Measurements from ENCODE around the gene TRIM68.

TRIM68 gene

DNA sequence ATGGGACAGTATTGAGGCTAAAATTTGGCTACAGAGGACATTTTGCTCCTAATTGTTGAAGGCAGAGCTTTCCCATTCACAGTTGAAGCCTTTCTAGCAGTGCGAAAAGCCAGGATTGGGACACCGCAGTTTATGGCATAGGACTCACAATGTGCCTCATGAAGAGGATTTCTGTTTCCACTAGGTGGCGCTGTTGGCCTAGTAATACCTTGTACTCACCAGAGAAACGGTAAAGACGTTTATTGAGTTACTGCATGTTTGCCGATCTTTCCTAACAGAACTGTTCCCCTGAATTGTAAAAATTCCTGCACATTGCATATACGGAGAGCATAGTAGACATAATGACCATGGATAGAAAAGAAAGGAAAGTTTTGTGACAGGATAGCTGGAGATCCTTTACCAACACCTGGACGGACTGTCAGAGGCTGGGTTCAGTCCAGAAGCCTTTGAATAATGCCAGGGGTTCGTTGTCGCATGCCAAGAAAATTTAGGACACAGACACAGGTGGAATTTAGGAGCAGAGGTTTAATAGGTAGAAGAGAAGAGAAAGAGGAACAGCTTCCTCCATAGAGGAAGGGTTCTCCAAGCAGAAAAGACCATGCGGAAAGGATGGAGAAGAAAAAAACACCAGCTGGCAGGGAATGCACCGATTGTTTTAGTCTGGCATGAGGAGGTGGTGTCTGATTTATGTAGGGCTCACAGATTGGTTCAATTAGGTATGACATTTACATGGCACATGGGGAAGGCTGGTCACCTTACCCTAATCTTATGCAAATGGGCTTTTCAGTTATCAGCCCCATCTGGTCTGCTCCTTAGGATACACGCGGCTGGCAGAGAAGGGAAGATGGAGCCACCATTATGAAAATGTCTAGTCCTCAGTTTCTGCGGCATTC lies 18.4 kb upstream of the TRIM68 start:
- DNase-seq (ENCODE audit: insufficient read length, low spot score) (no peak), FAIRE-seq (peak; percentile 89)
- no peak for TF ChIP-seq POLR2A (IDR thresholded peaks at IDR 0.05; ENCODE audit: low read depth, low read length)

DNA sequence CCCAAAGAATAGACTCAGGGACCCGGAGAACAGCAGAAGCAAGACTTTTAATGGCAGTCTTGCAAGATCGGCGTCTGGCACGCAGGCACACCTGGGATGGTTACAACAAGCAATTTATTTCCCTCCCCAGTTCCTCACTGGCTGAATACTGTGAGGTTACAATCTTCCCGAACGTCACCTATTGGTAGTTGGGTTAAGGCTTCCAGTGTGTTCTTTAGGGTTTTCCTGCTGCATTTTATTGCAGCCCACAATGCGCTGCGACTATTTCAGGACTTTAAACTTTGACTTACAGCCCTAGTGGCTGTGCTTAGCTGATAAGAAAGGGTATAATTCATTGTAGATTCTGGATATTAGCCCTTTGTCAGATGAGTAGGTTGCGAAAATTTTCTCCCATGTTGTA lies 11.5 kb upstream of the TRIM68 start:
- no peak for TF ChIP-seq POLR2A (IDR thresholded peaks at IDR 0.05; ENCODE audit: low read depth, low read length)
- FAIRE-seq (no peak), DNase-seq (ENCODE audit: insufficient read length, low spot score) (no peak)

DNA sequence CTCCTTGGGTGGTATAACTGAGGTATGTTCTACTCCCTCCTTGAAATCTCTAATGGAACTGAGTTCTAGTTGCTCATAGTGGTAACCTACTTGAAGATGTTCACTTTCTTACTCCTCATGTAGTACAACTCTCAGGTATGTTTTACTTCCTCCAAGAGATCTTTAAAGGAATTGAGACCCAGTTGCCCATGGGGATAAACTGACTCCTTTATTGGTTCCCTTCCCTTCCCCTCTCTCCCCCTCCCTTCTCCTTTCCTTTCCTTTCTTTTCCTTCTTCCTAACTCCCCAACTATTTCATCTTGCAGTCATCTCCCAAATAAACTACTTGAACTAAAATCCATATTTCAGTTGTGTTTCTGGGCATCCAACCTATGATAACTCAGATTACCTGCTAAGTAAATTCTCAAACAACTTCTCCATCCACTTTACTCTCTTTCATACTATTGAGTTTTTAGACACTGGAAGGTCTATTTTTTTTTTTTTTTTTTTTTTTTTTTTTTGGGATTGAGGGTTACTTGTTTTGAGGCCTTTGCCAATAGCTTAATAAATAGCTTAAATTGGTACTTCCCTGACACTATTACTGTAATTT lies 7.9 kb upstream of the TRIM68 start:
- FAIRE-seq (no peak), DNase-seq (ENCODE audit: insufficient read length, low spot score) (no peak)
- TF ChIP-seq POLR2A (IDR thresholded peaks at IDR 0.05; ENCODE audit: low read depth, low read length): no peak

DNA sequence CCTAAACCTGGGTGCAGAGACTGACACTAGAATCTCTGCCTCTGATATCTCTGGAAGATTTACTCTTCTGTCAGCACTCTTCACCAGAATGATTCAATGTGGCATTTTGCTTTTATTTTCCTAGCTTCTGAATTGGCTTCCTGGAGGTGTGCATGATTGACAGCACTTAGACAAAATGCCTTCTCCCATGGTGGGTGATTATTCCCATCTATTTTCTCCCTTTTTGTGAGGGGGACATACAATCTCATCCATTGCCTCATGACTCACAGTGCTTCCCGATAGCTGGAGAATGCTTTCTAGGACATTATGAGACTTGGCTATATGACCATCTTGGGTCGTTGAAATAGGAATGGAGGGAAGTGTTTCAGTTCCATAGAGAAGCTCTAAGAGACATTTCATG lies 4.0 kb upstream of the TRIM68 start:
- no peak for TF ChIP-seq POLR2A (IDR thresholded peaks at IDR 0.05; ENCODE audit: low read depth, low read length)
- no peak for DNase-seq (ENCODE audit: insufficient read length, low spot score)
- FAIRE-seq: no peak

DNA sequence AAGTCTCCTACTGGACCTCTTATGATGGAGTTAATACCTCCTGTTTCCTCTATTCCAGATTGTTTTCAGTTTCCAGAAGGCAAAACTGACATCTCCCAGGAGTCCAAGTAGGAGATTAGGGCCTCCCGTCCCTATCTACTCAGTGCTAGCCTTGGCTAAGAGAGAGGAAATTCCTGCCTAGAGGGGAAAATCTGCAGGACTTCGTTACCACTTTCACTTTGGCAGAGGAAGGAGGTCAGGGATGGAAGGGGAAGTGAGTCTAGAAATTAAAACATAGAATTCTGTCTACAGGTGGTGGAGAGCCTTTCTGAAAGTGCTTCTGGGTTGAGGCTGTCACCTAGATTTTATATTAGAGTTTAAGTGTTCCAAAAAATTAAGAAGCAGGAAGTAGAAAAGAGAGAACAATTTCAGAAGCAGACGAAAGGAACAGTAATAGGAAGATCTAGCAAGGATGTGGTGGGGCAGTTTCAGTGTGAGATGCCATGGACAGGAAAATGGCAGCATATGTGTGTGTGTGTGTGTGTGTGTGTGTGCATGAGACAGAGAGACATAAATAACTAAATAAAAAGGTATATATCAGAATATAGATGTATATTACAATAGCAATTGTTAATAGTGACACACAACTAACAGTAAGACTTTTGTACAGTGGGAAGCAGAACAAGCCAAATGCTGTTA lies 2.4 kb upstream of the TRIM68 start:
- FAIRE-seq (no peak), DNase-seq (ENCODE audit: insufficient read length, low spot score) (no peak)

DNA sequence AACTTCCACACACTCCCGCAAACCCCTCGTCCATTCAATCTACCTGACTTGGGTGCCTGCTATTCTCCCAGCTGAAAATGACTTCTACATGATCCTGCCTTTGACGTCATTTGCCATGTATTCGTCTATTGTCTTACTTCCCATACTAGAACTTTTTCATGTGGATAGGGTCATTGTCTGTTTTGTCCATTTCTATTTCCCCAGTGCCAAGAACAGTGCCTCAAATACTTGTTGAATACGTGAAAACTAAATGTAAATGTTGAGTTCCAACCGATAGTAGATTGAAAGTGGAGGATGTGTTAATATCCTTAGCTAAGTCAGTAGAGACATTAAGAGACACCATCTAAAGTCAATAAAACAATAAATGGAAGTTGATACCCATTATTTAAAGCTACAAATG lies 935 bp downstream of the TRIM68 start:
- no peak for TF ChIP-seq POLR2A (IDR thresholded peaks at IDR 0.05; ENCODE audit: low read depth, low read length)
- no peak for DNase-seq (ENCODE audit: insufficient read length, low spot score)
- FAIRE-seq: no peak

More for the DNA sequence above, 2.4 kb upstream of the TRIM68 start:
- no peak for TF ChIP-seq POLR2A (IDR thresholded peaks at IDR 0.05; ENCODE audit: low read depth, low read length)

DNA sequence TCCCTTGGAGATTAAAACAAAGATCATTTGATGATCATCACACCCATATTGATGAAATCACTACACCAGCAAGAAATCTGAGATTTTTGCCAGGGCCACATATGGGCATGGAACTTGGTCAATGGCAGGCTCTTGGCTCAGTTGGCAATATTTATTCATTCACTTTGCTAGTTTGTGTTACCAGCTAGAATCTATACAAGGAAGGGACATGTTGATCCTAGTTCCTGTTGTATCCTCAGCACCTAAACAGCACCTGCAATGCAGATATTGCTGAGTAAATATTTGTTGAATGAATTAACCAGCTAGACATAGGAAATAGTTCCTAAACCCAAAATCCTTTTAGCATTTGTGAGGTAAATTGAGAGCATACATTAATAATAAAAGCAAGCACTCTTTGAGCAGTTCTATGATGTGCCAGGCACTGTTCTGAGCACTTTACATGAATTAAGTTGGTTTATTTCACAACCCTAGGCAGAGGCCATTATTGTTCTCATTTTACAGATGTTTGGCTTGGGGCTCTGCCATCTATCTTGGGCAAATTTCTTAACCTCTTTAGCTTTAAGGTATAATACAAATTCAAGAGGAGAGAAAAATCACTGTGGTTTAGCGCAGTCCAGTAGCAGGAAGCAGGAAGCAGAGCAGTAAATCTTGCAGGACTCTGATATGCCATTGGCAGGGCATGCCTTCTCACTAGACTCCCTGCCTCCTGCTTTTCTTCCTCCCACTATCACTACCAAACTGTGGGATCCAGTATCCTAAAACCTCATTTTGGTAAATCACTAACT lies 1.6 kb downstream of the TRIM68 start:
- no peak for TF ChIP-seq POLR2A (IDR thresholded peaks at IDR 0.05; ENCODE audit: low read depth, low read length)
- FAIRE-seq: no peak
- no peak for DNase-seq (ENCODE audit: insufficient read length, low spot score)

DNA sequence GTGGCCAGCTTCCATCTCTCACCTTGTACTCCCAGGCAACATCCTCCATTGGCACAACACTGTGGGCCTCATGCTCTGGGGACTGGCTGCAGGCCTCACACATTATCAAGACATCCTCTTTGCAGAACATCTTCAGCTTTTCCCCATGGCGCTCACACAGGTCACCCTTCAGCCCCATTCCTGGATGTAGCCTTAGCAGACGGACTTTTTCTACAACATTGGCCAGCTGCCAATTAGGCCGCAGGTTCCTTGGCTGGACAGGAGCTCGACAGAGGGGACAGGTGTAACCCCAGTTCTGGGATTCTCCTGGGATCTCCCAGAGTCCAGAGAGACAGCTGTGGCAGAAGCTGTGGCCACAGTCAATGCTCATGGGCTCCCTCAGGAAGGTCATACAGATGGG lies 3.0 kb downstream of the TRIM68 start:
- DNase-seq (ENCODE audit: insufficient read length, low spot score) (no peak), FAIRE-seq (no peak)
- no peak for TF ChIP-seq POLR2A (IDR thresholded peaks at IDR 0.05; ENCODE audit: low read depth, low read length)

DNA sequence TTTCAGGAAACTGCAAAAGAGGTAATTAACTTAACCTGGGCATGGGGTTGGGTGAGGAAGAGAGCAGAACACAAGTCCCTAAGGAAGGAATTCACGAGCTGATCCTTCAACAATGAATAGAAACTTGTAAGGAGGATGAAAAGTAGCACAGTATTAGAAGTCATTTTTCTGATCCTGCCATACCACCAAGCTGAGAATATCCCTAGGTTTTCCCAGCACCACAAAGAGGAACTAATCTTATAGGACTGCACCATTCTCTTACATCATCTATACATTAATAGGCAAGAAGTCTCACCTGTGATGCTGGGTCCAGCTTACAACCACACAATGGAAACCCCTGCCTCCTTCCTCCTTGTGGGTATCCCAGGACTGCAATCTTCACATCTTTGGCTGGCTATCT lies 14.3 kb downstream of the TRIM68 start, which contains the start of gene OR52I1:
OR52I1 (plus strand) TSS at position 301 of the 400 bp plus-strand sequence; CDS start at position 301, 0 bp downstream.
- no peak for FAIRE-seq
- TF ChIP-seq POLR2A (IDR thresholded peaks at IDR 0.05; ENCODE audit: low read depth, low read length): no peak
- DNase-seq (ENCODE audit: insufficient read length, low spot score): no peak

DNA sequence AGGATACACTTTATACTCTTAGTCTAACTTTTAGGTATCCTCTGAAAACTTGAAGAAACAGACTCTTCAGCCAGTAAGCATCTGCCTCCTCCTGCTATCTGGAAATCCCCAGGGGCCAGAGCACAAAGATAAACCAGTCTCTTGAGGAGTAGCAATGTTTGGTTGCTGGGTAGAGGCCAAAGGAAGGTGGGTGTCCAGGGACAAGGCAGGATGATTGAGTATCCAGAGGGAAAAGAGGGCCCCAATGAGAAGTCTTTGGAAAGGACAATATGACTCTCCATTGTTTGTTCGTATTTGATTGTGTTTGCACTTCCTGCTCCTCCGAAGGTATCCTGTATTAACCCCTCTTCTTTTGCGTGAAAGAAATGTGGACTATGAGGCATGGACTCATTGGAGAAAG lies 19.0 kb downstream of the TRIM68 start:
- no peak for FAIRE-seq
- no peak for DNase-seq (ENCODE audit: insufficient read length, low spot score)
- no peak for TF ChIP-seq POLR2A (IDR thresholded peaks at IDR 0.05; ENCODE audit: low read depth, low read length)

DNA sequence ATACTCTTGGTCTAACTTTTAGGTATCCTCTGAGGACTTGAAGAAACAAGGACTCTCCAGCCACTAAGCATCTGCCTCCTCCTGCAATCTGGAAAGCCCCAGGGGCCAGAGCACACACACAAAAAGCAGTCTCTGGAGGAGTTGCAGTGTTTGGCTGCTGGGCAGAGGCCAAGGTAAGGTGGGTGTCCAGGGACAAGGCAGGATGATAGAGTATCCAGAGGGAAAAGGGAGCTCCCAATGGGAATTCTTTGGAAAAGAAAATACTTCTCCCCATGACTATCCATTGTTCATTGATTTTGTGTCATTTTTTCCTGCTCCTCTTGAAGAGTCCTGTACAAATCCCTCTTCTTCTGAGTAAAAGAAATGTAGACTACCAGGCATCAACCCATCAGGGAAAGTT lies 26.6 kb downstream of the TRIM68 start, which contains the start of gene OR52I2:
OR52I2 (plus strand) TSS at position 301 of the 400 bp plus-strand sequence.
- DNase-seq (ENCODE audit: insufficient read length, low spot score) (no peak), FAIRE-seq (no peak)
- TF ChIP-seq POLR2A (IDR thresholded peaks at IDR 0.05; ENCODE audit: low read depth, low read length): no peak

DNA sequence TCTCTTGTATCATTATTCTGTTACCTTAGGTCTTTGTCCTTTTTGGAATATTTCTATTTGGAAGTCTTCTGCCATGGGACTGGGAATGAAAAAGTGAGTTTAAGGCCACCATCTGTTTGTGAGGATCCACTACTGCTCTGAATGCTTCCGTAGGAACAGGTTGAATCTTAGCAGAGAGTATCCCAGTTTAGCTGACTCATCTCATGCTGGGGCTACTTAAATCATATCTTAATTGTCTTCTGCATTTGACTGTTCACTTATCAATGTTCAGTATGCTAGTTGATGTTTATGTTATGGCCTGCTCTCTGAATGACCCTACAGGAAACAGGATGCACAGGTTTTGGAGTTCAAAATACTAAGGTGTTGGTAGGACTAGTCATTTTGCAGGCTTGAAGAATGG lies 27.9 kb downstream of the TRIM68 start:
- FAIRE-seq (no peak), DNase-seq (ENCODE audit: insufficient read length, low spot score) (no peak)
- no peak for TF ChIP-seq POLR2A (IDR thresholded peaks at IDR 0.05; ENCODE audit: low read depth, low read length)

DNA sequence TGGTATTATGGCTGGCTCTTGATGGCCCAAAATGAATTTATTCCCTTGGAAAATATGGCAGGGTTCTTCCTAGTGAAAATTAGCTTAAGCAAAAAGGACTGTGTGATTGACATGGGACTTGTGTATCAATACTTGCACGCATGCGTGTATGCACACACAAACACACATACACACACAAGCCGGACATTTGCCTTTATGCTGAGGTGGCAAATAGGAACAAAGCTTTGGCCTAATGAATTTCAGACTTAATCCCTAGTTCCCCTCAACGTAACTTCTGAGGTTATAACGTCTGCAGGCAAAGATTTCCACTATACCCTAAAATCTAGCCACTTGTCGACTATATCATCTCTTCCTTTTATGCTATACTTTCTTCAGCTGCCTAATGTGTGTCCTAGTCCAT lies 29.4 kb downstream of the TRIM68 start:
- TF ChIP-seq POLR2A (IDR thresholded peaks at IDR 0.05; ENCODE audit: low read depth, low read length): no peak
- FAIRE-seq: no peak
- no peak for DNase-seq (ENCODE audit: insufficient read length, low spot score)

DNA sequence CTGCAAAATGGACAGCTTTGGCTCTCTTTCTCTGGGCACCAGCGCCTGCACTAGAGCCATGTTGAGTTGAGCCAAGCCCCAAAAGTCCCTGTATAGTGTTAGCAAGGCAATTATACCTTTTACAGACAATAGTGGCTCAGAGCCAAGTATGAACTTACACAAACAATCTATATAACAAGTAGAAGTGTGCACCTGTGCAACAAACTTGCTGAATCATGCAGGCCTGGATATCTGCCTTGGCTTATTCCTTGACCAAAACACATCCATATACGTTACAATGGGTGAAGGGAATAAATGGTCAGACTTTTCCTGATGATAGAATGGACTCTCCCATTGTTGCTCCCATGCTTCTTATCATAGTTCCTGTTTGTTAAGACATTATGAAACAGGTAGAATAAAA lies 30.3 kb downstream of the TRIM68 start:
- FAIRE-seq: no peak
- DNase-seq (ENCODE audit: insufficient read length, low spot score): no peak
- TF ChIP-seq POLR2A (IDR thresholded peaks at IDR 0.05; ENCODE audit: low read depth, low read length): no peak

All from H54 (cell line).